ENCODE measurements around the gene SMCO2. TPM values are rescaled to one million over a fixed set of nuclear protein-coding genes. Genes with fewer than 3 reads are reported as not detected.

SMCO2 gene
- total RNA-seq, 3 donors from 2014 or later (not counting 1 experiment from before 2014, with no cell fraction given) = not detected

DNA sequence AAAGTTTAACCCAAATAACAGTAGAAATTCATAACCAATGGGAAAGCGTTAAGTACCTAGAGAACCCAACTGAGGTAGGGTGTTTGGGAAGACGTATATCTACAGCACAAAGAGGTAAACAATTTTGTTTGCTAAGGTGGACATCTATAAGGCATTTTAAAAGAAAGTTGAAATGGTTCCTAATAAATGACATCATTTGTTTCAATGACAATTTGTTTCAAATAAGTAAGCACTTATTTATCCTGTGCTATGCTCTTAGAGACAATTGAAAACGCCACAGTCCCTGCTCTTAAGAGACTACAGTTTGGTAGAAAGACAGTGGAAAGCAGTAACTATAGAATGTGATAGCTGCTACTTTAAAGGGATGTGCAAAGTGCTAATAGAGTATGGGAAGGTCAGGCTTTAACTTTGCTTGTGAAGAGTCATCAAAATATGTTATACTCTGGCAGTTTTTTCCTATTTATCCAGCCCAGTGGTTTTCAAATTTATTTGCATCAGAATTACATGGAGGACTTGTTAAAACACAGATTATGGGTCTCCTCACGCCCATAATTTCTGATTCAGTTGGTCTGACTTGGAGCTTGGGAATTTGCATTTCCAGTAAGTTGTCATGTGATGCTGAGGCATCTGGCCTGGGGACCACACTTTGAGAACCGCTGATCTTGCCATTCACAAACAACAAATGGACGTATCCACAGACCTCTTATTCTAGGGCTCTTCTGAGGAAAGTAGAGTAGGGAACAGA lies 19.6 kb upstream of the SMCO2 start:
- H3K4me1 Mint-ChIP-seq = no peaks in the 10 kb centered on the region
- TF ChIP-seq, protein P1, sequence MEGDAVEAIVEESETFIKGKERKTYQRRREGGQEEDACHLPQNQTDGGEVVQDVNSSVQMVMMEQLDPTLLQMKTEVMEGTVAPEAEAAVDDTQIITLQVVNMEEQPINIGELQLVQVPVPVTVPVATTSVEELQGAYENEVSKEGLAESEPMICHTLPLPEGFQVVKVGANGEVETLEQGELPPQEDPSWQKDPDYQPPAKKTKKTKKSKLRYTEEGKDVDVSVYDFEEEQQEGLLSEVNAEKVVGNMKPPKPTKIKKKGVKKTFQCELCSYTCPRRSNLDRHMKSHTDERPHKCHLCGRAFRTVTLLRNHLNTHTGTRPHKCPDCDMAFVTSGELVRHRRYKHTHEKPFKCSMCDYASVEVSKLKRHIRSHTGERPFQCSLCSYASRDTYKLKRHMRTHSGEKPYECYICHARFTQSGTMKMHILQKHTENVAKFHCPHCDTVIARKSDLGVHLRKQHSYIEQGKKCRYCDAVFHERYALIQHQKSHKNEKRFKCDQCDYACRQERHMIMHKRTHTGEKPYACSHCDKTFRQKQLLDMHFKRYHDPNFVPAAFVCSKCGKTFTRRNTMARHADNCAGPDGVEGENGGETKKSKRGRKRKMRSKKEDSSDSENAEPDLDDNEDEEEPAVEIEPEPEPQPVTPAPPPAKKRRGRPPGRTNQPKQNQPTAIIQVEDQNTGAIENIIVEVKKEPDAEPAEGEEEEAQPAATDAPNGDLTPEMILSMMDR (IDR thresholded peaks at IDR 0.05) = no peak
- intact Hi-C loops (cut with micrococcal nuclease) = no loop called here
- WGBS (ENCODE audit: insufficient coverage) = 84% methylated on average over 5 of the region's 6 CpGs
- H3K9me3 Mint-ChIP-seq = no peaks in the 10 kb centered on the region
- H3K36me3 Mint-ChIP-seq = no peaks in the 10 kb centered on the region
- ATAC-seq (no peak), DNase-seq (no peak)
- H3K27me3 Mint-ChIP-seq (ENCODE audit: low read depth in 2 of 2) = peaks cover 0 to 15% of the 10 kb centered on the region in 2 donors
- Histone ChIP-seq H3K9me3 (ENCODE audit: control insufficient read depth, insufficient read depth, low read length) (no peaks in the 10 kb centered on the region), H3K27ac (ENCODE audit: low read length) (no peak overlapping the region), H3K4me1 (ENCODE audit: control insufficient read depth, insufficient read depth, low read length) (no peaks in the 10 kb centered on the region), H3K36me3 (ENCODE audit: control insufficient read depth, insufficient read depth, low read length) (no peaks in the 10 kb centered on the region), H3K27me3 (ENCODE audit: control insufficient read depth, insufficient read depth, low read length) (no peaks in the 10 kb centered on the region), H3K4me3 (ENCODE audit: low read length) (no peak overlapping the region)
- H3K27ac Mint-ChIP-seq = no peak overlapping the region
- H3K4me3 Mint-ChIP-seq = no peak overlapping the region

DNA sequence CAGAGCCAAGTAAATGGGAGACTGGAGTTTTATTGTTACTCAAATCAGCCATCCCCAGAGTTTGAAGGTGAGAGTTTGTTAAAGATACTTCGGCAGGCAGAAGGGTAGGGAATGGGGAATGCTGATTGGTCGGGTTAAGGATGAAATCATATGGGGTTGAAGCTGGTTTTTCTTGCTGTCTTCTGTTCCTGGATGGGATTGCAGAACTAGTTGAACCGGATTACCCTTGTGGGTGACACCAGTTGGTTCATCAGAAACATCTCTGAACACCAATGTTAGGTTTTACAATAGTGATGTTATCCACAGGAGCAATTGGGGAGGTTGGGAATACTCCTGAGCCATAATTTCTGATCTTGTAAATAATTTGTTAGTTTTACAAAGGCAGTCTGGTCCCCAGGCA lies 18.7 kb upstream of the SMCO2 start:
- no peak for ATAC-seq
- Mint-ChIP-seq H3K27me3 (ENCODE audit: low read depth in 2 of 2) (peaks cover 0 to 21% of the 10 kb centered on the region in 2 donors), H3K27ac (no peak overlapping the region), H3K36me3 (no peaks in the 10 kb centered on the region), H3K4me3 (no peak overlapping the region), H3K9me3 (no peaks in the 10 kb centered on the region), H3K4me1 (no peaks in the 10 kb centered on the region)
- H3K36me3 ChIP-seq (ENCODE audit: control insufficient read depth, insufficient read depth, low read length) = no peaks in the 10 kb centered on the region
- no peaks in the 10 kb centered on the region for H3K9me3 ChIP-seq (ENCODE audit: control insufficient read depth, insufficient read depth, low read length)
- intact Hi-C loops (cut with micrococcal nuclease) = no loop called here
- 94% methylated on average over 3 of the region's 3 CpGs for WGBS (ENCODE audit: insufficient coverage)
- H3K4me3 ChIP-seq (ENCODE audit: low read length) = no peak overlapping the region
- H3K27ac ChIP-seq (ENCODE audit: low read length) = no peak overlapping the region
- TF ChIP-seq, protein P1 (IDR thresholded peaks at IDR 0.05) = no peak
- H3K4me1 ChIP-seq (ENCODE audit: control insufficient read depth, insufficient read depth, low read length) = no peaks in the 10 kb centered on the region
- DNase-seq = no peak
- no peaks in the 10 kb centered on the region for H3K27me3 ChIP-seq (ENCODE audit: control insufficient read depth, insufficient read depth, low read length)

DNA sequence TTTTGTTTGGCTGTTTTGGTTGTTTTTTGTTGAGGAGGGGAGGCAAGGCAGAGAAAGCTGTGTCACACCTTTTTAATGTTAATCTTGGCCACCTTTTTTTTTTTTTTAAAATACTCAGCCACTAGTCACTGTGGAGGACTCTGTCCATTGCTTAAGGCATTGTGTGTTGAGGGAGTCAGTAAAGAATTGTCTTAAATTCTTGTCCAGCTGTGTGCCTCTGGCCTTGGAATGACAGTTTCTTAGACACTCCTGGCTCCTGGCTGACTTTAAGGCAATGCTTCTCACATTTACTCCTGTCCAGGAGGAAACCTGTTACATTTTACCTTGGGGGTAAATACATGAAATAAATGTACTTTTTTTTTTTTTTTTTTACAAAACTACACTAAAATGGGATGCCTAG lies 18.1 kb upstream of the SMCO2 start:
- Histone ChIP-seq H3K9me3 (ENCODE audit: control insufficient read depth, insufficient read depth, low read length) (no peaks in the 10 kb centered on the region), H3K27ac (ENCODE audit: low read length) (no peak overlapping the region), H3K4me3 (ENCODE audit: low read length) (no peak overlapping the region), H3K27me3 (ENCODE audit: control insufficient read depth, insufficient read depth, low read length) (no peaks in the 10 kb centered on the region), H3K36me3 (ENCODE audit: control insufficient read depth, insufficient read depth, low read length) (no peaks in the 10 kb centered on the region), H3K4me1 (ENCODE audit: control insufficient read depth, insufficient read depth, low read length) (no peaks in the 10 kb centered on the region)
- TF ChIP-seq, protein P1 (IDR thresholded peaks at IDR 0.05) = no peak
- no peaks in the 10 kb centered on the region for H3K36me3 Mint-ChIP-seq
- intact Hi-C loops (cut with micrococcal nuclease) = no loop called here
- no peaks in the 10 kb centered on the region for H3K9me3 Mint-ChIP-seq
- no peak overlapping the region for H3K27ac Mint-ChIP-seq
- H3K4me1 Mint-ChIP-seq = no peaks in the 10 kb centered on the region
- DNase-seq = no peak
- H3K27me3 Mint-ChIP-seq (ENCODE audit: low read depth in 2 of 2) = peaks cover 0 to 21% of the 10 kb centered on the region in 2 donors
- no peak overlapping the region for H3K4me3 Mint-ChIP-seq
- no peak for ATAC-seq

DNA sequence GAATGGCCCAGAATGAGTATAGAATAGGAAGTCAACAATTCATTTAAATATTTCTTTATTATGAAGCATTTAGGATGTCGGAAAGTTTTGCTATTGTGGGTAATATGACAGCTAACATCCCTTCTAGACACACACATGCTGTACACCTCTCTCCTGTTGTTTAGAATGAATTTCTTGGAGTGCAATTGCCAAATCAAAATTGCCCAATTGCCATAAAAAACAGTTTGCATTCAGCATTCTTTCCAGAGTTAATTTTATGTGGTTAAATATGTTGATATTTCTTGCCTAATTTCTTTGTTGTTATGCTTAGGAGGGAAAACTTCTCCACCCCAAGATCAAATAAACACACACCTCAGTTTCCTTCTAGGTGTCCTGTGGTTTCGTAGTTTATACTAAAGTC lies 16.9 kb upstream of the SMCO2 start:
- Mint-ChIP-seq H3K4me1 (no peaks in the 10 kb centered on the region), H3K27ac (no peak overlapping the region), H3K36me3 (no peaks in the 10 kb centered on the region), H3K9me3 (no peaks in the 10 kb centered on the region), H3K27me3 (ENCODE audit: low read depth in 2 of 2) (peaks cover 0 to 21% of the 10 kb centered on the region in 2 donors), H3K4me3 (no peak overlapping the region)
- no peak overlapping the region for H3K27ac ChIP-seq (ENCODE audit: low read length)
- TF ChIP-seq, protein P1 (IDR thresholded peaks at IDR 0.05) = no peak
- no peaks in the 10 kb centered on the region for H3K27me3 ChIP-seq (ENCODE audit: control insufficient read depth, insufficient read depth, low read length)
- DNase-seq (no peak), ATAC-seq (no peak)
- WGBS (ENCODE audit: insufficient coverage) = no CpG with 5 or more reads among the region's 2 CpGs
- no peaks in the 10 kb centered on the region for H3K36me3 ChIP-seq (ENCODE audit: control insufficient read depth, insufficient read depth, low read length)
- H3K4me3 ChIP-seq (ENCODE audit: low read length) = no peak overlapping the region
- intact Hi-C loops (cut with micrococcal nuclease) = no loop called here
- no peaks in the 10 kb centered on the region for H3K9me3 ChIP-seq (ENCODE audit: control insufficient read depth, insufficient read depth, low read length)
- no peaks in the 10 kb centered on the region for H3K4me1 ChIP-seq (ENCODE audit: control insufficient read depth, insufficient read depth, low read length)

All from natural killer cell (primary cell).